Cardiac muscle cell (in vitro differentiated cells and primary cell): ENCODE data around the gene CHRM4. TPM values are rescaled to one million over a fixed set of nuclear protein-coding genes. Genes with fewer than 3 reads are reported as not detected.
"Not testable (repeated sequence)": the region's sequence is repeated elsewhere in the genome, so short reads cannot be mapped to it uniquely, and the experiment has no call there.

Experiments used
- DNase-seq, 2 donors: peaks; one replicate each; pipeline versions ENCODE4 v3.0.0 to v3.0.0-alpha.2; 2010 to 2017; ENCODE audit warnings: low read depth in 1 of 2, low spot score in 1 of 2
- H3K27ac ChIP-seq: fragments of 200-600 bp; sonication (generic); 2 replicates; pipeline ENCODE4 v1.5.1; 2016
- H3K27me3 ChIP-seq: fragments of 200-600 bp; sonication (generic); 2 replicates; pipeline ENCODE4 v1.6.0; 2016; ENCODE audit warnings: control low read depth
- H3K36me3 ChIP-seq: fragments of 200-600 bp; sonication (generic); 2 replicates; pipeline ENCODE4 v1.5.1; 2016; ENCODE audit warnings: control low read depth
- H3K4me1 ChIP-seq: fragments of 200-600 bp; sonication (generic); 2 replicates; pipeline ENCODE4 v1.8.1; 2017; ENCODE audit warnings: low read depth, mild to moderate bottlenecking, mixed run types
- H3K4me3 ChIP-seq: fragments of 200-600 bp; sonication (generic); 2 replicates; pipeline ENCODE4 v1.5.1; 2016; ENCODE audit warnings: mild to moderate bottlenecking
- H3K9me3 ChIP-seq: fragments of 200-600 bp; sonication (generic); 2 replicates; pipeline ENCODE4 v1.5.1; 2017; ENCODE audit warnings: low read depth, mild to moderate bottlenecking, control low read depth
- CTCF ChIP-seq: IDR thresholded peaks from 2 replicates; pipeline ENCODE4 v1.5.1; 2012; ENCODE audit warnings: low read depth, mild to moderate bottlenecking, low read length
- polyA plus RNA-seq: library from polyadenylated mRNA; unstranded; fragments of >200 nt; fragmentation: Nextera tagmentation; extraction: Ambion mirVana; gene quantifications from 2 replicates; pipeline ENCODE4 v1.2.1, GENCODE V29; 2016
- total RNA-seq: library from RNA; depleted of rRNA; stranded (reverse); fragments of >200 nt; gene quantifications from 2 replicates; pipeline ENCODE4 v1.2.3, GENCODE V29; 2016

Gene CHRM4
- total and polyA plus RNA-seq, 2 experiments from 2014 or later, result 0.51 TPM; not detected in 1

GRCh38 chr11:46381048-46381818 lies 10.3 kb downstream of the CHRM4 start, which contains the start of gene MDK:
TSS of gene MDK (plus strand) at chr11:46381669. CDS start at chr11:46382058, 389 bp downstream.
- Histone ChIP-seq H3K36me3 (peaks cover 7% of the 10 kb centered on the region), H3K4me3 (peak within 1 kb of the TSS; percentile 63), H3K27ac (peak within 1 kb of the TSS; percentile 98), H3K4me1 (peaks cover 8% of the 10 kb centered on the region), H3K27me3 (no peaks in the 10 kb centered on the region), H3K9me3 (no peaks in the 10 kb centered on the region)
- peak; percentile 56 to 88 for DNase-seq
- no peak for TF ChIP-seq CTCF

DNA sequence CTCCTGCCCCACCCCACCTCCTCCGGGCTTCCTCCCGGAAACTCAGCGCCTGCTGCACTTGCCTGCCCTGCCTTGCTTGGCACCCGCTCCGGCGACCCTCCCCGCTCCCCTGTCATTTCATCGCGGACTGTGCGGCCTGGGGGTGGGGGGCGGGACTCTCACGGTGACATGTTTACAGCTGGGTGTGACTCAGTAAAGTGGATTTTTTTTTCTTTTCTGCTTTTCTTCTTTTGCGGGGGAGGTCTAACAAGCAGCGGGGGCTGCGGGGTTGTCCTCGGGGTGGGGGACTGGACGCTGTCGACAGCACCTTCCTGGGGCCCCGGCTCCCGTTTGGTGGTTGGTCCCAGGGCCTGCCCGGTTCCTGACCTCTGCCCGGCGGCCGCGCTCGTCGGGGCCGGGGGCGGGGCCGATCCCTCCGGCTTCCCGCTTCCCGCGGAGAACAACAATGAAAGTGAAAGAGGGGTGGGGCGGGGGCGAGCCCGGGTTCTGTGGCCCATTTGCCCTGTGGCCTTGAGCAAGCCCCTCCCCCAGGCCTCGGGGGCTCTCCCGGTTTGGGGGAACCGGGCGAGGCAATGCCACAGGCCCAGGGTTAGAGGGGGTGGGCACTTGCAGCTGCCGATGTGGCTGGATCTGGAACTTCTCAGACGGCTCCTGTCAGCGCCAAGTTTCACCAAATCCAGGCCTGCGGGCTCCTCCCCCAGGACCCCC lies 11.1 kb downstream of the CHRM4 start:
- H3K27me3 ChIP-seq, result no peaks in the 10 kb centered on the region
- peak; percentile 71 to 93 for DNase-seq
- peaks cover 7% of the 10 kb centered on the region for H3K36me3 ChIP-seq
- no peaks in the 10 kb centered on the region for H3K9me3 ChIP-seq
- peak overlapping the region; percentile 63 for H3K4me3 ChIP-seq
- H3K4me1 ChIP-seq, result peaks cover 8% of the 10 kb centered on the region
- no peak for TF ChIP-seq CTCF
- H3K27ac ChIP-seq, result peak overlapping the region; percentile 98

GRCh38 chr11:46379482-46380293 lies 11.9 kb downstream of the CHRM4 start:
- Histone ChIP-seq H3K4me3 (peak overlapping the region; percentile 63), H3K27ac (peak overlapping the region; percentile 98)
- not testable (repeated sequence) for H3K36me3 ChIP-seq, H3K4me1 ChIP-seq, H3K27me3 ChIP-seq, H3K9me3 ChIP-seq
- peak; percentile 5 to 97 for DNase-seq

GRCh38 chr11:46378811-46379481 lies 12.6 kb downstream of the CHRM4 start:
- Histone ChIP-seq H3K27ac (peak overlapping the region; percentile 98), H3K9me3 (no peaks in the 10 kb centered on the region), H3K4me1 (peaks cover 8% of the 10 kb centered on the region), H3K4me3 (no peak overlapping the region), H3K36me3 (peaks cover 7% of the 10 kb centered on the region), H3K27me3 (no peaks in the 10 kb centered on the region)
- TF ChIP-seq CTCF, result no peak
- DNase-seq, result no peak

DNA sequence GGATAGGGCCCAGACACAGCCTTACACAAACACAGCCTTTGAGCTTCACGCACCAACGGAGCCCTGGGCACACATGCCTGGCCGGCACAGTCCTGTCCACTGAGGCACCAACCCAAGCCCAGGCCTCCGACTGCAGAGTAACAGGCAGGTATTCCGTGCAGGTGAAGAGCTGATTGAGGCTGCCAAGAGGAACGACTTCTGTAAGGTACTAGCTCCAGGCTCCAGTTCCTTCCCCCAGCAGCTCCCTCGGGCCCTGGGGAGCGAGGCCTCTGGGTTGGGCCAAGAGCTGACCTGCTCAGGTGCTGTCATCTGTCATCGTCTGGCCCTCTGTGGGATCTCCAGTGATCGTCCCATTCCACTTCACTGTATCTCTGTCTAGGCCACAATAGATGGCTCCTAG lies 13.3 kb downstream of the CHRM4 start:
- H3K9me3 ChIP-seq, result no peaks in the 10 kb centered on the region
- H3K27me3 ChIP-seq, result no peaks in the 10 kb centered on the region
- H3K4me3 ChIP-seq, result no peak overlapping the region
- H3K4me1 ChIP-seq, result peaks cover 8% of the 10 kb centered on the region
- DNase-seq, result no peak
- no peak for TF ChIP-seq CTCF
- peaks cover 4% of the 10 kb centered on the region for H3K36me3 ChIP-seq
- peak overlapping the region; percentile 98 for H3K27ac ChIP-seq
